DMS153 treated with DMSO at 0.1 percent for 48 hours (cell line): ENCODE data around the gene PARD3.

Experiments
- DNase-seq: peaks from one replicate; lab custom pipeline; 2025; ENCODE audit not compliant: unreplicated experiment; lab: John Stamatoyannopoulos, UW

Gene PARD3

DNA sequence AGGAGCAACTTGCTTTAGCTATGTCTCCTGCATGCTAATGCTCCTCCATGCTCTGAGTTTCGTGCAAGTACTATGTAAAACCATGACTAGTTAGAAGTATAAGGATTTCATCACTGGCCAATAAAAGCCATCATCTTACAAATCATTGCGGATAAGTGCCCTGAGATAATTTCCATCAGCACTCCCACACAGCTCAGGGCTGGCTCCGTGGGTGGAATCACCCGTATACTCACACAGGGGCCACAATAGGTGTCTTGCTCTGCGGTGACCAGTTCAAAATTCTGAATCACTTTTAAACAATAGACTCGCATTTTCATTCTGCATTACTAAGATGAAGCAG, 227.4 kb downstream of the PARD3 start:
- DNase-seq, result no peak

DNA sequence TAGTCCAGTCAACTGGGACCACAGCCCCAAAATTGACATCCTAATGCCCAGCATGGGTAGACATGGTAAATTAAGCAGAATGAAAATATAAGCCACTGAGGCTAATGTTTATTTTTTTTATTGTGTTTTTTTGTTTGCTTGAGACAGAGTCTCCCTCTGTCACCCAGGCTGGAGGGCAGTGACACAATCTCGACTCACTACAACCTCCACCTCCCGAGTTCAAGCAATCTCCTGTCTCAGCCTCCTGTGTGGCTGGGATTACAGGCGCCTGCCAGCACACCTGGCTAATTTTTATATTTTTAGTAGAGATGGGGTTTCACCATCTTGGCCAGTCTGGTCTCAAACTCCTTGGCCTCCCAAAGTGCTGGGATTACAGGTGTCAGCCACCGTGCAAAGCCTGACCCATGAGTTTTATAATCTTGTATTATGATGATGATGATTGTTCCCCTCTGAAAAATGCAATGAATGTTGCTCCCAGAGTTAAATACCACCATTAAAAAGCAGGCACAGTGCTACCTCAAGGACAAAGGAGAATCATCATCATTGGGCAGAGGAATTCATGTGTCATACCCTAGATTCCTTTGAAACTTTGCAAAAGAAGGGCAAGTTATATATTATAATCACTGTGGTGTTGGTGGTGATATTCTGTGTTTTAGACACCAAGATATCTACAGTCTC, 228.0 kb downstream of the PARD3 start:
- no peak for DNase-seq

DNA sequence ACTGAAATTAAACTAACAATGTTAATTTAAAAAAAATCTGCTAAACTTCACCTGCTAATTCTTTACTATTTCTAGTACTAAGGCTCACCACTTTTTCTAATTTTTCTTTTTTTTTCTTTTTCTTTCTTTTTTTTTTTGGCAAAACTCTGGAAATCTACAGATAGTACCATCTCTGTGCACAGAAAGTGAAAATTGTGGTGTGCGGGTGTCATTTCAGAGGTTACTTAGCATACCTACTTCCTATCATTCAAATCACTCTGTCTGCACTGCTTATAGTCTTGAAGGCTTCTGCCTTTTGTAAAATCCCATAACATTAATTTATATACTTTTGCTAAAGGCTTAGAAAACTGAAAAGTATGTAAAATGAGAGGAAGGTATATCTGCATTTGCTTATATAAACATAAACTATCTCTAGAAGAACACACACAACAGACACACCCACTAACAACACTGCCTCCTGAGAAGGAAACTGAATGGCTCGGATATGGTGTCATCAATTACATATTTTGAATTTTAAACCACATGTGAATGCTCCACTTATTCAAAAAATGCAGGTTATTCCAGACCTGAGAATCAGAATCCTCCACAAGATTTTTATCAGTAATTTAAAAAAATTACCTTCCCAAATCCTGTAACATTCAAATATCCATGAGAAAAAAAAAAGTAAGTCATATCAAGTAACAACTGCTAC, 229.5 kb downstream of the PARD3 start:
- no peak for DNase-seq

- no peak for DNase-seq
Observed at GRCh38 chr10:34584164-34584563, 230.9 kb downstream of the PARD3 start.

DNA sequence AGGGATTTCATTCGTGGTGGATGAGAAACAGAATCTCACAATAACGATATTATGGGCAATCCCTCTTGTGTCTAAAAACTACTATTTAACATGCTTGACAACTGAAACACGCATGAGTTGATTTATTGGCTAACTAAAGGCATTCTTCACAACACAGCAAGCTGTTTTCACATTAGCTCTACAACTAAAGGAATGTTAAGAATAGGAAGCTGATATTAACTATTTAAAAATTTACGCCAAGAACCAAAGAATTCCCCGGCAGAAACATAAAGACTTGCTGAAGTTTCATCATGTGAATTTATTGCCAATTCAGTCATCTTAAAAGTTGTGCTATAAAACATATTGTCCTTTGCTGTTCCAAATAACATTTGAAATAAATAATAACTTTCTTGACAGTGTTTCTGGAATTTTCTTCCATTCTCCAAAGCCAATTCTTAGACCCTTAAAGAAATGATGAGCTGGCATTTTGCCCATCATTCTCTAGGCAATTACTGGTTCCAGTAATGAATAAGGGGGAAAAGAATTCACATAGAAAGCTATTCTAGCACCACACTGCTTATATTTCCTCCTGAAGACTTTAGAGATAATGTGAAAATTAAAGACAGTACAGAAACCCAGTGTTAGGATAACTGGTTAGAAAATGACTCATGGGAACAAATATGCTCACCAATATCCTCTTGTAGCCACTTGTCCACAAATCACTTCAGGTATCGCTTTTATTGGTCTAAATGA, 233.1 kb downstream of the PARD3 start:
- no peak for DNase-seq

GRCh38 chr10:34580643-34581042, 234.5 kb downstream of the PARD3 start:
- no peak for DNase-seq

DNA sequence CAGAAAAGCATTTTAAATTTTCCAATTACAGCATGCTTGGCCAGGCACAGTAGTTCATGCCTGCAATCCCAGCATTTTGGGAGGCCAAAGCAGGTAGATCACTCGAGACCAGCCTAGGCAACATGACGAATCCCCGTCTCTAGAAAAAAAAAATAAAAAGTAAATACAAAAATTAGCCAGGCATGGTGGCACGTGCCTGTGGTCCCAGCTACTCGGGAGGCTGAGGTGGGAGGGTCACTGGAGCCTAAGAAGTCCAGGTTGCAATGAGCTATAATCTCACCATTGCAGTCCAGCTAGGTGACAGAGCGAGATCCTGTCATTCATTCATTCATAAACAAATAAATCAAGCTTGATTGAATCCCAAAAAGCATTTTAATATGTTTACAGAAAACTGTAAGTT, 234.9 kb downstream of the PARD3 start:
- no peak for DNase-seq

DNA sequence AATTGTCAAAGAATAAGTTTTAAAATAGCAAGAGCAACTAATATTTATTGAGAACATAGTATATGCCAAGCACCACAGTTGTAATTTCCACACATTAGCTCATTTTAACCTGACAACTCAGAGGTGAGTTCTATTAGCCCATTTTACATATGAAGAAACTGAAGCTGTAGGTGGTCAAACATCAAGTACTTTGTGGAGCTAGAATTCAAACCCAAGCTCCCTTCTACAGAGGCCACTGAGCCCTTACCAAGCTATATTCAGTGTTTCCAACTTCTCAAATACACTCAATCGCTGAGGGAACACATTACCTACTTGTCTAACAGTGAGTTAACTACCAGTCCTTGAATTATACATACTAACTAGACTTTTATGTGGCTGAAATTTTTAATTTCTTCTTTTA, 236.6 kb downstream of the PARD3 start:
- no peak for DNase-seq

DNA sequence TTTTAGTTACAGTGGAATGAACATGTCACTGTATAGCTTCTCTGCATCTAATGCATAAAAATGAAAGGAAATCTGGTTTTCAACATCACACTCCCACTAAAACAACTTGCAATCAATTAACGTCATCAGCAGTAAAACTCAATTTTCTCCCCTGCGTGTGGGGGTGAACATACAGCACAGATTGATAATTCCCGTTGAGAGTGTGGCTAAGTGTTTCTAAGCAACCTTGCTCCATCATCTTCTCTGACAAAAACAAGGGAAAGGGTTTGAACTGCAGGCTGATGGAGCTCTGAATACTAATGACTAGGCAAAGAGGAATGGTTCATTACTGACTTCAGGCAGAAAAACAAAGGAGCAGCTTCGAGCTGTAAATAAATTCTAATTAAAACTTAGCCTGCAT, 238.3 kb downstream of the PARD3 start:
- no peak for DNase-seq

- DNase-seq, result no peak
Observed at GRCh38 chr10:34575882-34576281, 239.2 kb downstream of the PARD3 start.

DNA sequence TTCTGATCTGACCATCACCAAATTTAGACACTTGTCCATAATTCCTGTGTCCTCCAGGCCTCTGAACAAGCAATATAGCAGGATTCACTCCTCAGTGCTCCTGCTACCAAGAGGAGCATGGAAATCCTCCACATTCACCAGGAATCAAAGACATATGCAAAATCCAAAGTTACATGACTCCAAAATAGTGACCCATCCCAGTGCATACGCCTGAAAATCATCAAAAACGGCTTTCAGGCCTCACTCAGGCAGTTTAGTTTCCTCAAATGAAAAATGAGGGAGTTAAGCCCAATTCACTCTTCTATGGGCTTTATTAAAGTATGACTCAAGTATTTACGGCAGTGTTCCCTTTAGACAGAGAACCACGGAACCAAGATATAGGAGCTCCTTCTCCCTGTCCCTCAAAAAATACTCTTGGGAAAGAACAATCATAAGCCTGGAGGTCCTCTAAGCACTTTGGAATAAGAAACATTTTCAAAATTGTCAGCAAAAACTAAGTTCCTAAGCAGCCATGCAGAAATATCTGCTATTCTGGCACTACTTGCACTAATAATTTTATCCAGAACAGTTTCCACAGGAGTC, 240.7 kb downstream of the PARD3 start:
- DNase-seq, result no peak

DNA sequence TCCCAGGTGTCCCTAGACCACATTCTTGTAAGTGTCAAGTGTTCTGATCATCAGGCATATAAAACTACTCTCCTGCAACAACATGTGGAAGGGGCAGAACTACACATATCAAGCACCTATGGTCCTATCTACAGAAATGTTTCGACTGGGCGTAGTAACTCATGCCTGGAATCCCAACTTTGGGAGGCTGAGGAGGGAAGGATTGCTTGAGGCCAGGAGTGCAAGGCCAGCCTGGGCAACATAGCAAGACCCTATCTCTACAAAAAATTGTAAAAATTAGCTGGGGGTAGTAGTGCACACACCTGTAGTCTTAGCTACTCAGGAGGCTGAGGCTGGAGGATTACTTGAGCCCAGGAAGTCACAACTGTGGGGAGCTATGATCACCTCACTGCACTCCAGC, 244.2 kb downstream of the PARD3 start:
- DNase-seq, result no peak

DNA sequence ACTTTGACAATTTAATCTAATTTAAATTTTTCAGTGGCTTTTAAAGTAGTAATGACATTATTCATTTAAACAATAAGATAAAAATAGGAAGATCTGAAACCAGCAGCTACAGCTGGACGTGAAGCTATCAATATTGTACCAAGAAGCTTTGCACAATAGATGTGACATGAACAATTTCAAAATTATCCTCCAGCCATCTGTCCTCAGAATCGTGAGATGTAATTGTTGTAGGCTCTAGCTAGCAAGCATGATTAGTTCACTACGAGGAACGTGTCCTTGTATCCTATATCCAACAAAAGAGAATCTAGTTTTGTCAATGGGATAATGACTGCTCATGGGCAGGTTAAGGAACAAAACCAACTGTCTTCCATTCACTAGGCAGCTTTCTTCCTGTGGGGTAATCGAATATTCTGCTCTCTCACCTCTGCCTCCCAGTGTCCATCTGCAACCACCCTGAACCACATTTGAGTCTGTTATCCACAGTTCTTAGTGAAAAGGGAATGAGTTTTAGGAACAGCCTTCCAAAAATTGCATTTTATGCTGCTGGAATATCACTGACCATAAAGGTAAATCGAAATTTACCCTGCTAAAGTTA, 247.3 kb downstream of the PARD3 start:
- no peak for DNase-seq

DNA sequence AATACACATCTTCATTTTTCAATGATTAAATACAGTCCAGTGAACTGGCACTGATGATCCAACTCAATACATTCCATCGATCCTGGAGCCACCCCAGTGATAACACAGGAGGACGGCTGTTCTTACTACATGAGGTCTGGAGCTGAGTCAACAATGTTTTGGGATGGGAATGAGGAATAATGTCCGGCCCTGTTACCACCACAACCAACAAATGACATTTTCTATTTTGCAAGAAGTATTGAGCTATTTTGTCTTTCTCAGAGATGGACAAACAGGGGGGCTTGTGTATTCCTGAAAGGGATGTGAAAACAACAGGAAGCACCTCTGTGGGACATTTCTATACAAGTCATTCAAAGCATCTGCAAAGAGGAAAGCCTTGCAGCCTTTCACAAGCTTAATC, 249.2 kb downstream of the PARD3 start:
- DNase-seq, result no peak

DNA sequence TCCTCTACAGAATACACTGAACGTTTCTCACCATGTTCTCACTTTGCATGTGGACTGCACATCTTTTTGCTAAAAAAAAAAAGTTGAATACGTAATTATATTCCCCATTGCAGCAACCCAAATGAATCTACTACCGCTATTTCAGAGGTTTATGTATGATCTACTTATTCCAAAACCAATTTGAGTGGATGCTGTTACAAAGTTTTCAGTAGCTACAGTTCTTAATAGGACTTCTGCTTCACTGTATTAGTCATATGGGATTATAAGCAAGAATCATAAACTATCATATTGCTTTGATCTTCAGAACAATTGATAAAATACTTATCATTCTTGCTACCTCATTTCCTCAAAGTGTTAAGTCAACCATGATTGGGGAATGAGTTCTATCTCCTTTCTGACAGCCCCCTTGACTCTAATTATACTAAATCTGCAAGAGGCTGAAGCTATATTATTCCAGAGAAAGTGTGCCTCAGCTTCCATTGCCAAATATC, 257.0 kb downstream of the PARD3 start:
- no peak for DNase-seq

DNA sequence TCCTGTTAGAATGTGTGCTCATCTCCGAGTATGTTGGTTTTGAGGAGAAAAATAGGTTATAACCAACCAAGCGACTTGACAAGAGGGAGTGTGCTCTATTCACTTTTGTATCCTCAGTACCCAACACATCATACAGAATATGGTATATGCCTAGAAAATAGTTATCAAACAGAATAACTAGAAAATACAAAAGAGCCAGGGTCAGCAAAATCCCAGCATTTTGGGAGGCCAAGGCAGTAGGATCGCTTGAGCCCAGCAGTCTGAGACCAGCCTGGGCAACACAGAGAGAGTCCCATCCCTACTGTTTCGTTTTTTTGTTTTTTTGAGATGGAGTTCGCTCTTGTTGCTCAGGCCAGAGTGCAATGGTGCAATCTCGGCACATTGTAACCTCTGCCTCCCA, 257.9 kb downstream of the PARD3 start:
- no peak for DNase-seq

GRCh38 chr10:34555653-34556052, 259.4 kb downstream of the PARD3 start:
- DNase-seq, result no peak

DNA sequence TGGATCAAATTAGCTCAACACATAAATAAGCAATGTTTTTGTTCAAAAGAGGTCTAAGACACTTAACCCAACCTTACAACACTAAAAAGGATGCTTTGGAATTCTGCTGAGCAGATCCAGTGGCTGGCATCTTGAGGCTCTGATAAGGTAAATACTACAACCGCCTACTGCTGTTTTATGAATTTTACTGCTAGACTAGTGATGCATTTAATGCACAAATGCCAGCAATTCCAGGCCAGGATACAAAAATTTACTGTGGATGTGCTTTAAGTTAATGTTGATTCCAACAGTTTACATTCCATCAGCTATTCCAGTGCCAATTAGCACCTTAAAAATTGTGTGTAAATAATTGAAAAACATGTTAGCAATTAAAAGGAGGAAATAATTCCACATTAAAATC, 261.3 kb downstream of the PARD3 start:
- no peak for DNase-seq

- DNase-seq, result no peak
Observed at GRCh38 chr10:34551295-34551694, 263.8 kb downstream of the PARD3 start.

GRCh38 chr10:34549953-34550352, 265.1 kb downstream of the PARD3 start:
- DNase-seq, result no peak

- no peak for DNase-seq
Observed at GRCh38 chr10:34549001-34549400, 266.1 kb downstream of the PARD3 start.
